GM18861 (cell line): Measurements from ENCODE around the gene ZNF486.
"Not testable (repeated sequence)": the region's sequence is repeated elsewhere in the genome, so short reads cannot be mapped to it uniquely, and the experiment has no call there.

Source experiments
- ATAC-seq: cut with Tn5 transposase; IDR thresholded peaks from one replicate; pipeline ENCODE4 v1.9.1; 2021; ENCODE audit not compliant: unreplicated experiment

Gene ZNF486

GRCh38 chr19:20221605-20222004, 54.6 kb downstream of the ZNF486 start:
- ATAC-seq, result not testable (repeated sequence)

- ATAC-seq, result no peak
Measured at GRCh38 chr19:20233105-20233504, 66.1 kb downstream of the ZNF486 start.

- no peak for ATAC-seq
Measured at GRCh38 chr19:20235156-20235555, 68.1 kb downstream of the ZNF486 start.

- no peak for ATAC-seq
Measured at GRCh38 chr19:20237773-20238623, 71.0 kb downstream of the ZNF486 start.

- no peak for ATAC-seq
Measured at GRCh38 chr19:20243629-20244028, 76.6 kb downstream of the ZNF486 start.

GRCh38 chr19:20244356-20244755, 77.3 kb downstream of the ZNF486 start:
- ATAC-seq, result no peak

GRCh38 chr19:20245309-20245708, 78.3 kb downstream of the ZNF486 start:
- no peak for ATAC-seq

- ATAC-seq, result no peak
Measured at GRCh38 chr19:20247016-20247683, 80.1 kb downstream of the ZNF486 start.

- not testable (repeated sequence) for ATAC-seq
Measured at GRCh38 chr19:20248258-20248657, 81.2 kb downstream of the ZNF486 start.
